ENCODE data around the gene GABRG3.

The GABRG3 gene

DNA sequence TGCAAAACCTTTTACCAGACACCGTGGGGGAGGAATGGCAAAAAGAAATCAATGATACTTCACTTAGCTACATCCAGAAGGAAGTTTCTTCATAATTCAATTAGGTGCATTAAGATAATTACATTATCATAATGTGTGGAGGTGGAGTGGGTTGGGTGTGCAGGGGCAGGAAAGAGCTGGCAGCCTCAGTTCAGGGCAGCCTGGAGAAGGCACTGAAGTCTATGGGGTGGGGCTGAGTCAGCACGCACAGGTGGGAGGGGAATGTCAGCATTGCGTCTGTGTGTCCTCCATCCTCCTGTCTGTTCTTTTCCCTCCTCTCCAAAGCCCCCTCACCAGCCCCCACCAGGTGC is 278.8 kb downstream of the GABRG3 start:
- H3K4me1 ChIP-seq (ENCODE audit: low read depth, poor library complexity, severe bottlenecking), result no peaks in the 10 kb centered on the region
- TF ChIP-seq, protein P1, sequence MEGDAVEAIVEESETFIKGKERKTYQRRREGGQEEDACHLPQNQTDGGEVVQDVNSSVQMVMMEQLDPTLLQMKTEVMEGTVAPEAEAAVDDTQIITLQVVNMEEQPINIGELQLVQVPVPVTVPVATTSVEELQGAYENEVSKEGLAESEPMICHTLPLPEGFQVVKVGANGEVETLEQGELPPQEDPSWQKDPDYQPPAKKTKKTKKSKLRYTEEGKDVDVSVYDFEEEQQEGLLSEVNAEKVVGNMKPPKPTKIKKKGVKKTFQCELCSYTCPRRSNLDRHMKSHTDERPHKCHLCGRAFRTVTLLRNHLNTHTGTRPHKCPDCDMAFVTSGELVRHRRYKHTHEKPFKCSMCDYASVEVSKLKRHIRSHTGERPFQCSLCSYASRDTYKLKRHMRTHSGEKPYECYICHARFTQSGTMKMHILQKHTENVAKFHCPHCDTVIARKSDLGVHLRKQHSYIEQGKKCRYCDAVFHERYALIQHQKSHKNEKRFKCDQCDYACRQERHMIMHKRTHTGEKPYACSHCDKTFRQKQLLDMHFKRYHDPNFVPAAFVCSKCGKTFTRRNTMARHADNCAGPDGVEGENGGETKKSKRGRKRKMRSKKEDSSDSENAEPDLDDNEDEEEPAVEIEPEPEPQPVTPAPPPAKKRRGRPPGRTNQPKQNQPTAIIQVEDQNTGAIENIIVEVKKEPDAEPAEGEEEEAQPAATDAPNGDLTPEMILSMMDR (conservative IDR thresholded peaks at IDR 0.05; ENCODE audit: low read depth, low read length), result no peak
- H2AFZ ChIP-seq (ENCODE audit: low read depth), result no peak overlapping the region
- no peaks in the 10 kb centered on the region for H3K36me3 ChIP-seq (ENCODE audit: insufficient read depth)
- no peaks in the 10 kb centered on the region for H3K27me3 ChIP-seq (ENCODE audit: insufficient read depth, low read depth)
- H3K79me2 ChIP-seq (ENCODE audit: insufficient read depth, low read depth), result no peaks in the 10 kb centered on the region
- no peak overlapping the region for H3K4me2 ChIP-seq
- no peaks in the 10 kb centered on the region for H4K20me1 ChIP-seq (ENCODE audit: insufficient read depth)
- no peak overlapping the region for H3K9ac ChIP-seq
- H3K27ac ChIP-seq, result no peak overlapping the region
- H3K4me3 ChIP-seq (IDR thresholded peaks at IDR 0.05; ENCODE audit: insufficient read depth, low read depth, low read length), result no peak overlapping the region

DNA sequence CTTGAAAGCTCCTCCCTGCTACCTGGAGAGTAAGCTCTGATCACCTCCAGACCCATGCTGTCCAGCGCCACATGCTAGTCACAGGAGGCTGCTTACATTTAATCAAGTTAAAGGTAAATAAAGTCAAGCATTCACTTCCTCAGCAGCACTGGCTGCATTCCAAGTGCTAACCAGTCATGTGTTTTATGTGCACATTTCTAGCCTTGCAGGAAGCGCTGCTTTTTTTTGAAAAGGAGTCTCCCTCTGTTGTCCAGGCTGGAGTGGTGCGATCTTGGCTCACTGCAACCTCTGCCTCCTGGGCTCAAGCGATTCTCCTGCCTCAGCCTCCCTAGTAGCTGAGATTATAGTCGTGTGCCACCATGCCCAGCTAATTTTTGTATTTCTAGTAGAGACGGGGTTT is 279.2 kb downstream of the GABRG3 start:
- no peaks in the 10 kb centered on the region for H3K79me2 ChIP-seq (ENCODE audit: insufficient read depth, low read depth)
- no peaks in the 10 kb centered on the region for H4K20me1 ChIP-seq (ENCODE audit: insufficient read depth)
- no peak overlapping the region for H3K9ac ChIP-seq
- TF ChIP-seq, protein P1 (conservative IDR thresholded peaks at IDR 0.05; ENCODE audit: low read depth, low read length), result no peak
- no peaks in the 10 kb centered on the region for H3K27me3 ChIP-seq (ENCODE audit: insufficient read depth, low read depth)
- H3K4me1 ChIP-seq (ENCODE audit: low read depth, poor library complexity, severe bottlenecking), result no peaks in the 10 kb centered on the region
- H3K36me3 ChIP-seq (ENCODE audit: insufficient read depth), result no peaks in the 10 kb centered on the region
- no peak overlapping the region for H3K27ac ChIP-seq
- H2AFZ ChIP-seq (ENCODE audit: low read depth), result no peak overlapping the region
- no peak overlapping the region for H3K4me2 ChIP-seq
- H3K4me3 ChIP-seq (IDR thresholded peaks at IDR 0.05; ENCODE audit: insufficient read depth, low read depth, low read length), result no peak overlapping the region

DNA sequence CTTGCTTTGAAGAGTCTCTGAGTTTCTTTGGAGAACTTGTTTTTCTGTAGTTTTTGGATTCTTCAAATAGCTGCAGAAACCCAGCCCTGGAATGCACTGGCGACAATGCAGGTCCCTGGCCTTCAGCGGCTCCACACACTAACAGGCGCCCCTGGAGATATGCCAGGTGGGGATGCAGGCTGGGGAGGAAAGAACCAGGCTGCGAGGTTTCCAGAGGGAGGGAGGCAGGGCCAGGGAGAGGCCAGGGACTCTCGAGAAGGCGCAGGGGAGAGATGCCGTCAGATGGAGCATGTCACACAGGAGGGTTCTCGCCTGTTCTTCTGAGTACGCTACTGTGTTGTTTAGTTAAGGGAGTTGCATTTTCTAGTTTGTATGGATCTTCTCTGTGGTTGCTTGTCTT is 283.1 kb downstream of the GABRG3 start:
- TF ChIP-seq, protein P1 (conservative IDR thresholded peaks at IDR 0.05; ENCODE audit: low read depth, low read length), result no peak

DNA sequence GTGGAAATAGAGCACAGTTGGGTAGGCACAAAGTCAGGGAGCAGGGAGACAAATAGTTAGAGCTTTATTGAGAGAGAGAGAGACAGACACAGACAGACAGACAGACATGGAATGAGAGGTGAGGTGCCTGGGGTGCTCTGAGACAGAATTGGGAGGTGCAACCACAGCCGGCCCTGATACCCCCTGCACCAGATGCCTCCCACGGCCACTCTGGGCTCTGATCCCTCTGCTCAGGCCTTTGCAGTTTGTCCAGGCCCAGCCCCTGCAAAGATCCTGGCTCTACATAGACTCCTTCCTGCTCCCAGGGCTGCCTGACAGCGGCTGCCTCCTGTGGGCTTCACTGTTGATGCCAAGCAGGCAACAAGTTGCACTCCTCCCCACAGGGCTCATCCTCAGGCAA is 283.8 kb downstream of the GABRG3 start:
- no peaks in the 10 kb centered on the region for H3K4me1 ChIP-seq (ENCODE audit: low read depth, poor library complexity, severe bottlenecking)
- no peak overlapping the region for H3K27ac ChIP-seq
- H3K4me2 ChIP-seq, result no peak overlapping the region
- no peak overlapping the region for H2AFZ ChIP-seq (ENCODE audit: low read depth)
- H3K36me3 ChIP-seq (ENCODE audit: insufficient read depth), result no peaks in the 10 kb centered on the region
- no peak overlapping the region for H3K9ac ChIP-seq
- TF ChIP-seq, protein P1 (conservative IDR thresholded peaks at IDR 0.05; ENCODE audit: low read depth, low read length), result no peak
- H3K79me2 ChIP-seq (ENCODE audit: insufficient read depth, low read depth), result no peaks in the 10 kb centered on the region
- H3K4me3 ChIP-seq (IDR thresholded peaks at IDR 0.05; ENCODE audit: insufficient read depth, low read depth, low read length), result no peak overlapping the region
- H3K27me3 ChIP-seq (ENCODE audit: insufficient read depth, low read depth), result no peaks in the 10 kb centered on the region
- H4K20me1 ChIP-seq (ENCODE audit: insufficient read depth), result no peaks in the 10 kb centered on the region

More for the DNA sequence above, 283.1 kb downstream of the GABRG3 start:
- Histone ChIP-seq H3K79me2 (ENCODE audit: insufficient read depth, low read depth) (no peaks in the 10 kb centered on the region), H2AFZ (ENCODE audit: low read depth) (no peak overlapping the region), H3K9ac (no peak overlapping the region), H3K4me3 (IDR thresholded peaks at IDR 0.05; ENCODE audit: insufficient read depth, low read depth, low read length) (no peak overlapping the region), H4K20me1 (ENCODE audit: insufficient read depth) (no peaks in the 10 kb centered on the region), H3K4me2 (no peak overlapping the region), H3K27ac (no peak overlapping the region), H3K4me1 (ENCODE audit: low read depth, poor library complexity, severe bottlenecking) (no peaks in the 10 kb centered on the region), H3K27me3 (ENCODE audit: insufficient read depth, low read depth) (no peaks in the 10 kb centered on the region), H3K36me3 (ENCODE audit: insufficient read depth) (no peaks in the 10 kb centered on the region)

DNA sequence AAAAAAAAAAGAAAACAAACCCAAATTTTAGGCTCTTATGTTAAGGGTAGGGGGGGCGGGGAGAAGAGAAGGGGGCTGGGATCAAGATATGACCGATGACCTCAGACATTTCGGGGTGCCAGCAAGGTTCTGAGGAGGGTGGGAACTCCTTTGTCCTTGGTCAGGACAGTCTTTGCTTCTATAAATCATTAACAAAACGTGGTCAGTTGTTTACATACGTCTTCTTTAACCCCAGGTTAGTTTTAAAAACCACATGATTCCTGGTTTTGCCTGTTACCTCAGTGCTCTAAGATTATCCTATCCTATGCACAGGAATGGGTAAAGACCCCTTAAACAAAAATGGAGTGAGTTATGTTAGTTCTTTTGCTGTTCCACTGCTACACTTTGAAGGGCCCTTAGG is 285.5 kb downstream of the GABRG3 start:
- H3K4me2 ChIP-seq, result no peak overlapping the region
- TF ChIP-seq, protein P1 (conservative IDR thresholded peaks at IDR 0.05; ENCODE audit: low read depth, low read length), result no peak
- H3K4me3 ChIP-seq (IDR thresholded peaks at IDR 0.05; ENCODE audit: insufficient read depth, low read depth, low read length), result no peak overlapping the region
- H3K9ac ChIP-seq, result no peak overlapping the region
- no peak overlapping the region for H3K27ac ChIP-seq
- H3K27me3 ChIP-seq (ENCODE audit: insufficient read depth, low read depth), result no peaks in the 10 kb centered on the region
- no peaks in the 10 kb centered on the region for H3K4me1 ChIP-seq (ENCODE audit: low read depth, poor library complexity, severe bottlenecking)
- H2AFZ ChIP-seq (ENCODE audit: low read depth), result no peak overlapping the region
- H4K20me1 ChIP-seq (ENCODE audit: insufficient read depth), result no peaks in the 10 kb centered on the region
- no peaks in the 10 kb centered on the region for H3K36me3 ChIP-seq (ENCODE audit: insufficient read depth)
- no peaks in the 10 kb centered on the region for H3K79me2 ChIP-seq (ENCODE audit: insufficient read depth, low read depth)

Data from KMS-11 (cell line).